A549 treated with GW870086 at 1 μM for 4 hours (cell line): ENCODE data around the gene ZNF662. TPM values are rescaled to one million over a fixed set of nuclear protein-coding genes. Genes with fewer than 3 reads are reported as not detected.

ENCODE experiments used
- total RNA-seq: library from RNA; stranded (reverse); fragments of 200-300 nt; extraction: Qiagen RNA extraction; gene quantifications from 5 replicates; pipeline ENCODE4 v1.2.3, GENCODE V29; 2022; ENCODE audit warnings: low read depth

ZNF662 gene
- total RNA-seq: not detected in 5 replicates

GRCh38 chr3:42906070-42906847 lies at the start of gene ZNF662:
ZNF662 (plus strand) TSS chr3:42906142; CDS start chr3:42908115, 1,973 bp downstream.

GRCh38 chr3:42875325-42876151 lies 30.4 kb upstream of the ZNF662 start, which contains the start of gene CYP8B1:
CYP8B1 (minus strand) TSS chr3:42875879; CDS start chr3:42875816, 63 bp downstream.

Other genes starting within 250 kb of the ZNF662 start
- gene KLHL40, start 220.6 kb upstream of the ZNF662 start, total RNA-seq: not detected in 5 replicates
- 0.31 TPM in 1 of 5 replicates, not detected in the others for gene HHATL, start 203.3 kb upstream of the ZNF662 start, total RNA-seq
- 0.41 to 0.61 TPM (median 0.46 TPM) in 5 replicates for gene CCDC13, start 132.9 kb upstream of the ZNF662 start, total RNA-seq
- gene HIGD1A, start 101.7 kb upstream of the ZNF662 start, total RNA-seq: 66.9 to 98.4 TPM (median 77.9 TPM) in 5 replicates
- gene ACKR2, start 96.7 kb upstream of the ZNF662 start, total RNA-seq: 0.08 to 0.10 TPM in 2 of 5 replicates, not detected in the others
- not detected in 5 replicates for gene CYP8B1, start 30.3 kb upstream of the ZNF662 start, total RNA-seq
- not detected in 5 replicates for gene GASK1A, start 73.2 kb downstream of the ZNF662 start, total RNA-seq
- 5.9 to 9.3 TPM (median 7.8 TPM) in 5 replicates for gene POMGNT2, start 199.9 kb downstream of the ZNF662 start, total RNA-seq